Breast epithelium (tissue), 3 donors: ENCODE data around the gene AP1AR.

Experiments
- POLR2A ChIP-seq: fragments of 450-650 bp; IDR thresholded peaks from one replicate; pipeline ENCODE4 v1.6.1; 2016; ENCODE audit warnings: antibody characterized with exemption, mild to moderate bottlenecking, moderate library complexity
- TF ChIP-seq, protein P1 (sequence below), 3 donors: fragments of 450-650 bp; IDR thresholded peaks; one replicate each; pipeline ENCODE4 v1.5.1; 2016 to 2017; ENCODE audit warnings: antibody characterized with exemption in 3 of 3, mild to moderate bottlenecking in 3 of 3, moderate library complexity in 3 of 3

DNA sequence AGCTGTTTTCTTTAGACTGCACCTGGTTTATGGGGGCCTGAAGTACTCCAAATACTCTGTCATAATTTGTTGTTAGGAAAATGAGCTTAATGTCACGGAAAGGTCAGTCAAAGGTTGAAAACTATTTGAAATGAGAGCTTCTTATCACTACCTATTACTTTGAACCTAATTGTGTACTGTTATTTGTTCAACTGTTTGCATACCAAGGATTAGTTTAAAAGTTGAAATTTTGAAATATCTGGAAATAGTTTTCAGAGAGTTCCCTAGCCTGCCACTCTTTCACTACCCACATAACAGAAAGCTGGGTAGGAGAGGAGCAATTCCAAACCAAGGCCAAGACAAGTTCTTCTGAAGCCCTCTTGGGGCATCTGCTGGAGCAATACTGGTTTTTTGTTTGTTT lies 28.0 kb upstream of the AP1AR start:
- TF ChIP-seq, protein P1, sequence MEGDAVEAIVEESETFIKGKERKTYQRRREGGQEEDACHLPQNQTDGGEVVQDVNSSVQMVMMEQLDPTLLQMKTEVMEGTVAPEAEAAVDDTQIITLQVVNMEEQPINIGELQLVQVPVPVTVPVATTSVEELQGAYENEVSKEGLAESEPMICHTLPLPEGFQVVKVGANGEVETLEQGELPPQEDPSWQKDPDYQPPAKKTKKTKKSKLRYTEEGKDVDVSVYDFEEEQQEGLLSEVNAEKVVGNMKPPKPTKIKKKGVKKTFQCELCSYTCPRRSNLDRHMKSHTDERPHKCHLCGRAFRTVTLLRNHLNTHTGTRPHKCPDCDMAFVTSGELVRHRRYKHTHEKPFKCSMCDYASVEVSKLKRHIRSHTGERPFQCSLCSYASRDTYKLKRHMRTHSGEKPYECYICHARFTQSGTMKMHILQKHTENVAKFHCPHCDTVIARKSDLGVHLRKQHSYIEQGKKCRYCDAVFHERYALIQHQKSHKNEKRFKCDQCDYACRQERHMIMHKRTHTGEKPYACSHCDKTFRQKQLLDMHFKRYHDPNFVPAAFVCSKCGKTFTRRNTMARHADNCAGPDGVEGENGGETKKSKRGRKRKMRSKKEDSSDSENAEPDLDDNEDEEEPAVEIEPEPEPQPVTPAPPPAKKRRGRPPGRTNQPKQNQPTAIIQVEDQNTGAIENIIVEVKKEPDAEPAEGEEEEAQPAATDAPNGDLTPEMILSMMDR (IDR thresholded peaks at IDR 0.05): no peak
- no peak for TF ChIP-seq POLR2A
